Neural progenitor cell (in vitro differentiated cells): ENCODE results near the gene SIAH2.

Source experiments
- EZH2 ChIP-seq: fragments of 200-600 bp; sonication (generic); IDR thresholded peaks from 2 replicates; pipeline ENCODE4 v1.6.1; 2017; ENCODE audit warnings: antibody characterized with exemption, mild to moderate bottlenecking, moderate library complexity
- TF ChIP-seq, protein P1 (sequence below): fragments of 200-600 bp; sonication (generic); IDR thresholded peaks from 2 replicates; pipeline ENCODE4 v1.5.1; 2017; ENCODE audit warnings: antibody characterized with exemption, mild to moderate bottlenecking

DNA sequence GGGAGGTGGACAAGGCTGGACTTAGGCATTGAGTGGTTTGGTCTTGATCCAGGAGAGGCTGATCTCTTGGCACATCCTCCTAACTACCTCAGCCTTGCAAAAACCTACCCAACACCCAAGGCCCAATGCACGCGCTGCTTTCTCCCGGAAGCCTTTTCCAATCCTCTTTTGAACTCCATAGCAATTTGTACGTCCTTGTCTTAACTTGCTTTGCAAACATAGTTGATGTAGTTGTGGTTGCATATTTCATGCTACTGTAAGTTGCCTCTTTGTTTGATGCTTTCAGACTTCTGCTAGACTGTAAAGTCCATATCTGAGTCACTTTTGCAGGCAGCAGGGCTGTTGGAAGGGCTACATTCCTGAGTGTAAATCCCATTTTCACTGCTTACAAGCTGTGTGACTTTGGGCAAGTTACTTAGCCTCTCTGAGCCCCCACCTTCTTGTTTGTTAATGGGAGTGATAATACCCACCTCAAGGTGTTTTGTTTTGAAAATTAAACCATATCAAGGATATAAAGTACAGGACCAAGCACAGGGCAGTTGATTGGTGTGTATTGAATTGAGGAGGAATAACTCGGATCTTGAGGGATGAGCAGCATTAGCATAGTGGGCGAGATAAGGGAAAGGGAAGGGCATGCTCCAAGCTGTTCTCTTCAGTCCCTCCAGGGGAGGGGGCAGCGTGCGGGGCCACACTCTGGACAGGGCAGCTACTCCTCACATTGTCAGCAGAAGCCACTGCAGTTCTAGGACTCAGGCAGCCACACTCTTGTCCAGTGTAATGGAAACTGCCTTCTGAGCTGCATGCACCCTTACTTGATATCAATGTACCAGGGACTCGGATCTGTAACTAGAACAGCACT is 28.8 kb downstream of the SIAH2 start:
- TF ChIP-seq, protein P1, sequence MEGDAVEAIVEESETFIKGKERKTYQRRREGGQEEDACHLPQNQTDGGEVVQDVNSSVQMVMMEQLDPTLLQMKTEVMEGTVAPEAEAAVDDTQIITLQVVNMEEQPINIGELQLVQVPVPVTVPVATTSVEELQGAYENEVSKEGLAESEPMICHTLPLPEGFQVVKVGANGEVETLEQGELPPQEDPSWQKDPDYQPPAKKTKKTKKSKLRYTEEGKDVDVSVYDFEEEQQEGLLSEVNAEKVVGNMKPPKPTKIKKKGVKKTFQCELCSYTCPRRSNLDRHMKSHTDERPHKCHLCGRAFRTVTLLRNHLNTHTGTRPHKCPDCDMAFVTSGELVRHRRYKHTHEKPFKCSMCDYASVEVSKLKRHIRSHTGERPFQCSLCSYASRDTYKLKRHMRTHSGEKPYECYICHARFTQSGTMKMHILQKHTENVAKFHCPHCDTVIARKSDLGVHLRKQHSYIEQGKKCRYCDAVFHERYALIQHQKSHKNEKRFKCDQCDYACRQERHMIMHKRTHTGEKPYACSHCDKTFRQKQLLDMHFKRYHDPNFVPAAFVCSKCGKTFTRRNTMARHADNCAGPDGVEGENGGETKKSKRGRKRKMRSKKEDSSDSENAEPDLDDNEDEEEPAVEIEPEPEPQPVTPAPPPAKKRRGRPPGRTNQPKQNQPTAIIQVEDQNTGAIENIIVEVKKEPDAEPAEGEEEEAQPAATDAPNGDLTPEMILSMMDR = no peak
- no peak for TF ChIP-seq EZH2
